Common myeloid progenitor, CD34-positive (primary cell): ENCODE data around the gene ZCCHC17.

Experiments
- CTCF ChIA-PET: fragments of 350-600 bp; sonication (Branson Sonifier 250); formaldehyde crosslinking; loops from one replicate; lab custom pipeline; 2021; ENCODE audit warnings: antibody characterized with exemption; lab: Charles Lee
- POLR2A ChIA-PET: fragments of 350-600 bp; sonication (Branson Sonifier 250); formaldehyde crosslinking; loops from one replicate; lab custom pipeline; 2021; ENCODE audit warnings: antibody characterized with exemption; lab: Charles Lee
- DNase-seq, 3 donors: peaks; one replicate each; pipeline versions ENCODE4 v3.0.0 to v3.0.0-alpha.2; 2013
- H3K27ac ChIP-seq, 2 experiments: 1 replicate in 1 of 2; 2 replicates in 1 of 2; pipeline ENCODE4 v1.7.0; 2013; ENCODE audit warnings: inconsistent platforms in 2 of 2, low read length in 2 of 2, mild to moderate bottlenecking in 2 of 2, low read depth in 1 of 2, moderate library complexity in 1 of 2; ENCODE audit not compliant: severe bottlenecking in 2 of 2, insufficient read depth in 1 of 2, poor library complexity in 1 of 2
- H3K27me3 ChIP-seq, 5 experiments: replicated peaks in 2 of 5; 1 replicate in 3 of 5; 2 replicates in 2 of 5; pipeline versions ENCODE4 v1.6.1 to v1.7.0; 2013; ENCODE audit warnings: low read length in 4 of 5, mild to moderate bottlenecking in 2 of 5, moderate library complexity in 2 of 5, inconsistent platforms in 1 of 5; ENCODE audit not compliant: insufficient read depth in 5 of 5, control insufficient read depth in 4 of 5
- H3K36me3 ChIP-seq, 4 experiments: 1 replicate in 2 of 4; 2 replicates in 2 of 4; pipeline versions ENCODE4 v1.6.1 to v1.7.0; 2013; ENCODE audit warnings: low read length in 3 of 4, control low read depth in 1 of 4, mild to moderate bottlenecking in 1 of 4; ENCODE audit not compliant: control insufficient read depth in 4 of 4, insufficient read depth in 4 of 4
- H3K4me1 ChIP-seq, 4 experiments: 1 replicate in 3 of 4; 2 replicates in 1 of 4; pipeline versions ENCODE4 v1.6.1 to v1.7.1; 2013; ENCODE audit warnings: low read length in 3 of 4, mild to moderate bottlenecking in 3 of 4, control low read depth in 1 of 4, inconsistent platforms in 1 of 4, moderate library complexity in 1 of 4; ENCODE audit not compliant: control insufficient read depth in 4 of 4, insufficient read depth in 4 of 4; ENCODE audit errors: control extremely low read depth in 1 of 4
- H3K4me3 ChIP-seq, 7 experiments: 1 replicate in 4 of 7; 2 replicates in 3 of 7; pipeline versions ENCODE4 v1.5.1 to v1.7.0; 2013; ENCODE audit warnings: mild to moderate bottlenecking in 7 of 7, low read length in 6 of 7, moderate library complexity in 6 of 7, inconsistent platforms in 2 of 7, low read depth in 2 of 7, control low read depth in 1 of 7; ENCODE audit not compliant: insufficient read depth in 4 of 7, control insufficient read depth in 1 of 7; ENCODE audit errors: extremely low read depth in 1 of 7
- H3K9me3 ChIP-seq, 5 experiments: 1 replicate in 4 of 5; 2 replicates in 1 of 5; pipeline versions ENCODE4 v1.6.1 to v1.7.1; 2013; ENCODE audit warnings: low read length in 4 of 5, mild to moderate bottlenecking in 2 of 5, inconsistent platforms in 1 of 5, low read depth in 1 of 5, moderate library complexity in 1 of 5; ENCODE audit not compliant: control insufficient read depth in 4 of 5, insufficient read depth in 2 of 5; ENCODE audit errors: control extremely low read depth in 1 of 5
- WGBS: methylation state at CpG from one replicate; pipeline ENCODE4 v1.1.5; 2013; ENCODE audit not compliant: insufficient coverage; 5-methylcytosine and 5-hydroxymethylcytosine counted together

ZCCHC17 gene

DNA sequence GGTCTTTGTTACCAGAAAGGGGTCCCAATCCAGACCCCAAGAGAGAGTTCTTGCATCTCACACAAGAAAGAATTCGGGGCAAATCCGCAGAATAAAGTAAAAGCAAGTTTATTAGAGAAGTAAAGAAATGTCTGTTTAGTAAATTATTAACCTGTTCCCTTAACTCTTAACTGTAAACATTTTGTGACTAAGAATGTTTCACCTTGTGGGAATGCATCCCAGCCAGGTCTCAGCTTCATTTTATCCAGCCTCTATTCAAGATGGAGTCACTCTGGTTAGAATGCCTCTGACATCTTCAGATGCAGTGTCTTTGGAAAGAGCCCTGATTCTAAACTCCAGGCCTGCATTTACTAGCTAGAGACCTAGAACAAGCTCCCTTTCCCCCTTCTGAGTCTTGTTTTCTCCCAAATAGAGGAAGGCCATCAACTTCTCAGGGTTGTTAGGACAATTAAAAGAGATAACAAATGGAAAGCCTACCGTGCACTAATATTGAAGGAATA lies 80.6 kb downstream of the ZCCHC17 start:
- H3K27ac ChIP-seq: no peak overlapping the region
- peaks cover 0 to 15% (median 13%) of the 10 kb centered on the region in 4 experiments for H3K4me1 ChIP-seq
- H3K9me3 ChIP-seq: no peaks in the 10 kb centered on the region
- peaks cover 0 to 8% (median 0%) of the 10 kb centered on the region in 5 experiments for H3K27me3 ChIP-seq
- POLR2A ChIA-PET: no interaction called here
- H3K4me3 ChIP-seq: no peak overlapping the region
- CTCF ChIA-PET: interaction anchor here (2.8 kb wide), 1 partner anchor 17 kb away, joined by 8 read pairs; no protein-coding TSS in a partner anchor
- WGBS: no CpG with 5 or more reads among the region's 3 CpGs
- H3K36me3 ChIP-seq: no peaks in the 10 kb centered on the region
- no peak for DNase-seq

DNA sequence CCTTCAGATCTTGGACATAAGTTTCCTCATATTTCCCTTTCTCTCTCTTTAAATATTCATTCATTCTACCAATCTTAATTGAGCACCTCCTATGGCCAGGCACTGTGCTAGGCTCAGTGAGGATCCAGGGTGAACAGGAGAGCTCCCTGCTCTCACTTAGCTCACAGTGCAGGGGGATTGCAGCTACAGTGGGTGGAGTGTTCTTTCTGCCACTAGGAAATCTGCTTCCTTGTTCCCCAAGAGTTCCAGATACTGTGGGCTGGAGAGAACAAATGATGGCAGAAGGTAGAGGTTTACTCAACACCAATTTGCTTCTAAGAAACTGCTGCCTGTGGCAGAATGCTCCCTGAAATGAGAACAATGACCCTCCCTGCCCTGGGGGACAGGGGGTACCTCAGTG lies 81.2 kb downstream of the ZCCHC17 start:
- H3K9me3 ChIP-seq: no peaks in the 10 kb centered on the region
- no peak overlapping the region for H3K4me3 ChIP-seq
- no peaks in the 10 kb centered on the region for H3K36me3 ChIP-seq
- H3K4me1 ChIP-seq: peaks cover 0 to 10% (median 9%) of the 10 kb centered on the region in 4 experiments
- peaks cover 0 to 2% (median 0%) of the 10 kb centered on the region in 5 experiments for H3K27me3 ChIP-seq
- DNase-seq: no peak
- POLR2A ChIA-PET: no interaction called here
- CTCF ChIA-PET: interaction anchor here (2.8 kb wide), 1 partner anchor 17 kb away, joined by 8 read pairs; no protein-coding TSS in a partner anchor
- H3K27ac ChIP-seq: no peak overlapping the region

DNA sequence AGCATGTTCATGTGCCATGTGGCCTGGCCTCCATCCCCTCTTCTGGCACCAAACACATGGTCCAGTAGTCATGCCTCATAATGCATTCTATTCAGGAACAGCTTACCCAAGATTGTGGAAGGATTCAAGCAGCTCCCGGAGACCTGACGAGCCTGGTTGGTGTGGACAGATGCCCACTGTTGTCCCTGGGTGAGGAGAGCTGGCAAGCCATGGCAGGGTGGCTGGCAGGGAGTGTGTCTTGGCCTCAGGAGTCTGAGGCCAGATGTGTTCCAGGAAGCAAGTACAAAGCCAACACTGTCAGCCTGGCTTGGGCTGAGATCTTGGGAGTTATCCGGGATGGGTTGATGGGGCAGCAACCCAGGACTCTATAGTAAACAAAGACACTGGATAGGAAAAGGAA lies 83.3 kb downstream of the ZCCHC17 start:
- Histone ChIP-seq H3K27ac (no peak overlapping the region), H3K36me3 (no peaks in the 10 kb centered on the region), H3K4me3 (no peak overlapping the region), H3K9me3 (no peaks in the 10 kb centered on the region), H3K27me3 (peaks cover 0 to 2% (median 0%) of the 10 kb centered on the region in 5 experiments), H3K4me1 (no peaks in the 10 kb centered on the region)
- POLR2A ChIA-PET: no interaction called here
- CTCF ChIA-PET: interaction anchor here (0.9 kb wide), 1 partner anchor 195 kb away, joined by 3 read pairs; no protein-coding TSS in a partner anchor
- no peak for DNase-seq
- WGBS: 100% methylated on average over 3 of the region's 3 CpGs

DNA sequence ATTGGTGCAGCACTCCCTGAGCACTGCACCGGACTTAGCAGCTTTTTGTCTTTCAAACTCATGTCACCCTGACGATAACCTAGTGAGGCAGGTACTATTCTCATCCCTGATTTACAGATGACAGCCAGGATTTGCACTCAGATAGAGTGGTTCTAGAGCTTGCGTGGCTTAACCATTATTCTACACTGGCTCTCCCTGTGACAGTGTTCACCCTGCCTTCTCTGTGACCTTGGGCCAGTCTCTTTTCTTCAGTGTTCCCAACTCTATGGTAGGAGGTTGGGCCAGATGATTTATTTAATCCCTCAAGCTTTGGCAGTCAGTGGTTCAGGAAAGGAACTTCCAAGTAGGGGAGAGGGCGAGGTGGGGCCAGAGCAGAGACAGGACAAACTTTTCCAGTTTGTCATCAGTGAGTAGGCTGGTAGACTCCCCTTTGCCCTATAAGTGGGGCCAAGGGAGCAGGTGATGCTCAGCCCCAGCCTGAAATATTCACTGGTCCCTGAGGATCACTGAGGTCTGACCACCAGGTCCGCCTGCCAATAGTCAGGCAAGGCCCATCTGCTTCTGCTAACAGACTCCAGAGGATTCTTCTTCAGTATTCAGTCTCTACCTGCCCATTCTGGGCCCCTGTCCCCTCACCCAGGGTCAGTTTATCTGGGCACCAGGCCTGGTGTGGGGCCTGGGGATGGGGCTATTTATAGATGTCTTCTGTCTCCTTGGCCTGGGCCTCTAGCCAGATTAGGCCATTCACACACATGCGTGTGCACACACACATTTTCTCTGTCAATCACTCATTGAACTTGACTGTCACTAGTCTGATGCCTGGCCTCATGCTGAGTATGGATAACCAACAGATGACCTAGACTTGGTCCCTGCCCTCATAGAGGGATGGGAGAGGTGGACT lies 84.8 kb downstream of the ZCCHC17 start:
- H3K27ac ChIP-seq: no peak overlapping the region
- H3K4me3 ChIP-seq: no peak overlapping the region
- no peaks in the 10 kb centered on the region for H3K4me1 ChIP-seq
- 94% methylated on average over 5 of the region's 6 CpGs for WGBS
- POLR2A ChIA-PET: no interaction called here
- peaks cover 0 to 2% (median 0%) of the 10 kb centered on the region in 5 experiments for H3K27me3 ChIP-seq
- H3K9me3 ChIP-seq: no peaks in the 10 kb centered on the region
- CTCF ChIA-PET: interaction anchor here (0.7 kb wide), 1 partner anchor 12 kb away, joined by 3 read pairs; no protein-coding TSS in a partner anchor
- no peaks in the 10 kb centered on the region for H3K36me3 ChIP-seq
- DNase-seq: no peak

DNA sequence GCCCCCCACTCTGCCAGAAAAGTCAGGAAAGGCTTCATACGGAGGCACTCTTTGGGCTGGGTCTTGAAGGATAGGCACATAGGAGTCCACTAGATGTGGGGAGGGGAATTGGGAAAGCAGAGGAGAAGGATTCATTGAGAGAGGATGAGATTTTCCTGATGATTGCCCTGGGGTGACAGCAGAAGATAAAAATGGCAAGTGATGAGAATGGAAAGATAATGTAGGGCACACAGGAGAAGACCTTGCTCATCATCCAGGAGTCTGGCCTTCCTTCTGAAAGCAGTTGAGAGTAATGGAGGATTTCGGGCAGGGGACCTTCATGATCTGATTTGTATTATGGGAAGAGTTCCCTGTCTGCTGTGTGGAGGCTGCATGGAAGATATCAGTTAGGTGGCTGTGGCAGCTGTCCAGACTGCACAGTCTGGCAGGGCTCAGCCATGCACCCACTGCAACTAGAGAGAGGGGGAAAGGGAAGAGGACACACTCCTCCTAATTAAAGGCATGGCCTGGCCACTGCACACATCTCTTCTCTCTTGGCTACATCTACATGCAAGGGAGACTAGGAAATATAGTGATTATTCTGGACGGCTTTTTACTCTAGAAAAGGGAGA lies 85.7 kb downstream of the ZCCHC17 start:
- Histone ChIP-seq H3K27ac (no peak overlapping the region), H3K27me3 (peaks cover 0 to 2% (median 0%) of the 10 kb centered on the region in 5 experiments), H3K36me3 (no peaks in the 10 kb centered on the region), H3K9me3 (no peaks in the 10 kb centered on the region), H3K4me3 (no peak overlapping the region), H3K4me1 (no peaks in the 10 kb centered on the region)
- ChIA-PET POLR2A (no interaction called here), CTCF (interaction anchor here (1.3 kb wide), 1 partner anchor 12 kb away, joined by 5 read pairs; no protein-coding TSS in a partner anchor)
- DNase-seq: no peak
- WGBS: 100% methylated on average over 2 of the region's 3 CpGs

DNA sequence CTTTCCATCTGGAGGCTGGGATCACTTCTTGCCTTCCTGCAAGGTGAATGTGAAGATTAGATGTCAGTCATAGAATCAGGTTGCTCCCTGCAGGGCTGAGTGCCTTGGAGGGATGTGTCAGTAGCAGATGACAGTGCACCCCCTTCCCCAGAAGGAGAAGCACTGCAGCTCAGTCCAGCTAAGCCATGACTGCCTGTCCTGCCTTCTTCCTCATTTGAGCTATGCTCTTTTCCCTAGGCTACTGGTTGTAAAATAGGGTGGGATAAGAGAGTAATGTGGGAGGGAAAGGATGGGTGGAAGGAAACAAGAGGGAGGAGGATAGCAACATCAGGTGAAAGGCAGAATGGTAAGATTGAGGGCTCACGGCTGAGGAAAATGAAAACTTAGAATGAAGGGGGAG lies 87.1 kb downstream of the ZCCHC17 start:
- CTCF ChIA-PET: interaction anchor here (1.3 to 1.6 kb wide), 2 partner anchors 10 kb away, joined by 5 to 9 read pairs; partner anchors contain the start of gene FABP3
- Histone ChIP-seq H3K27me3 (peaks cover 0 to 2% (median 0%) of the 10 kb centered on the region in 5 experiments), H3K27ac (no peak overlapping the region), H3K4me3 (no peak overlapping the region), H3K4me1 (no peaks in the 10 kb centered on the region), H3K9me3 (no peaks in the 10 kb centered on the region), H3K36me3 (no peaks in the 10 kb centered on the region)
- POLR2A ChIA-PET: no interaction called here
- 100% methylated on average over 1 of the region's 1 CpG for WGBS
- peak in 1 of 3 donors; percentile 26 for DNase-seq
